ENCODE measurements around the gene AQP4.

AQP4 gene

GRCh38 chr18:26894426-26894825 lies 28.9 kb upstream of the AQP4 start:
- no peak overlapping the region for H3K4me3 ChIP-seq (replicated peaks in 1 of 2; ENCODE audit: low read depth in 2 of 2, low read length in 2 of 2)
- DNase-seq (ENCODE audit: low read depth in 2 of 2), result no peak
- no peak for TF ChIP-seq CTCF (IDR thresholded peaks at IDR 0.05; ENCODE audit: low read depth, low read length)

GRCh38 chr18:26893996-26894395 lies 28.5 kb upstream of the AQP4 start:
- no peak overlapping the region for H3K4me3 ChIP-seq (replicated peaks in 1 of 2; ENCODE audit: low read depth in 2 of 2, low read length in 2 of 2)
- no peak for DNase-seq (ENCODE audit: low read depth in 2 of 2)
- TF ChIP-seq CTCF (IDR thresholded peaks at IDR 0.05; ENCODE audit: low read depth, low read length), result no peak

- DNase-seq (ENCODE audit: low read depth in 2 of 2), result no peak
- no peak overlapping the region for H3K4me3 ChIP-seq (replicated peaks in 1 of 2; ENCODE audit: low read depth in 2 of 2, low read length in 2 of 2)
- TF ChIP-seq CTCF (IDR thresholded peaks at IDR 0.05; ENCODE audit: low read depth, low read length), result no peak
Measured at GRCh38 chr18:26888259-26888658, 22.8 kb upstream of the AQP4 start.

GRCh38 chr18:26875040-26875654 lies 9.6 kb upstream of the AQP4 start:
- H3K4me3 ChIP-seq (replicated peaks in 1 of 2; ENCODE audit: low read depth in 2 of 2, low read length in 2 of 2), result no peak overlapping the region
- TF ChIP-seq CTCF (IDR thresholded peaks at IDR 0.05; ENCODE audit: low read depth, low read length), result no peak
- no peak for DNase-seq (ENCODE audit: low read depth in 2 of 2)

- TF ChIP-seq CTCF (IDR thresholded peaks at IDR 0.05; ENCODE audit: low read depth, low read length), result no peak
- no peak for DNase-seq (ENCODE audit: low read depth in 2 of 2)
- no peak overlapping the region for H3K4me3 ChIP-seq (replicated peaks in 1 of 2; ENCODE audit: low read depth in 2 of 2, low read length in 2 of 2)
Measured at GRCh38 chr18:26874283-26874682, 8.8 kb upstream of the AQP4 start.

GRCh38 chr18:26869640-26870039 lies 4.1 kb upstream of the AQP4 start:
- DNase-seq (ENCODE audit: low read depth in 2 of 2), result no peak
- no peak for TF ChIP-seq CTCF (IDR thresholded peaks at IDR 0.05; ENCODE audit: low read depth, low read length)
- H3K4me3 ChIP-seq (replicated peaks in 1 of 2; ENCODE audit: low read depth in 2 of 2, low read length in 2 of 2), result no peak overlapping the region
